H1 (cell line): Measurements from ENCODE around the gene NFX1. TPM values are rescaled to one million over a fixed set of nuclear protein-coding genes. Genes with fewer than 3 reads are reported as not detected.

Experiments used
- CTCF ChIA-PET: fragments of 300-600 bp; sonication (Branson Sonifier 250); formaldehyde crosslinking; loops from one replicate; lab custom pipeline; 2021; ENCODE audit not compliant: partially characterized antibody; lab: Charles Lee
- POLR2A ChIA-PET: fragments of 300-600 bp; sonication (Branson Sonifier 250); formaldehyde crosslinking; loops from one replicate; lab custom pipeline; 2021; ENCODE audit warnings: inconsistent platforms; ENCODE audit not compliant: partially characterized antibody; lab: Charles Lee
- DNase-seq, 2 experiments: peaks; one replicate each; pipeline versions ENCODE4 v3.0.0 to v3.0.0-alpha.2; 2010 to 2022; ENCODE audit warnings: low spot score in 2 of 2, low read depth in 1 of 2, mixed read lengths in 1 of 2
- FAIRE-seq: peaks from 2 replicates; lab custom pipeline; 2011; peaks lifted over from hg19 to GRCh38; lab: Jason Lieb, UNC
- H2AFZ ChIP-seq: 2 replicates; pipeline ENCODE4 v1.8.1; 2012; ENCODE audit warnings: low read length, inconsistent platforms
- H2AK5ac ChIP-seq: 2 replicates; pipeline ENCODE4 v1.6.1; 2013; ENCODE audit warnings: low read depth, low read length
- H2BK120ac ChIP-seq: replicated peaks from 2 replicates; pipeline ENCODE3; 2013; ENCODE audit warnings: low read depth, low read length, inconsistent platforms
- H2BK12ac ChIP-seq: 2 replicates; pipeline ENCODE4 v1.6.1; 2013; ENCODE audit warnings: low read depth, low read length
- H2BK15ac ChIP-seq: 2 replicates; pipeline ENCODE4 v1.6.1; 2013; ENCODE audit warnings: low read length
- H2BK20ac ChIP-seq: 2 replicates; pipeline ENCODE4 v1.6.1; 2013; ENCODE audit warnings: low read length
- H2BK5ac ChIP-seq: 2 replicates; pipeline ENCODE4 v1.6.1; 2013; ENCODE audit warnings: low read depth, low read length
- H3K14ac ChIP-seq: 2 replicates; pipeline ENCODE4 v1.6.1; 2013; ENCODE audit warnings: inconsistent platforms; ENCODE audit not compliant: insufficient read length
- H3K18ac ChIP-seq: 2 replicates; pipeline ENCODE4 v1.6.1; 2013; ENCODE audit warnings: low read length; ENCODE audit errors: extremely low read depth
- H3K23ac ChIP-seq: 2 replicates; pipeline ENCODE4 v1.6.1; 2013; ENCODE audit warnings: inconsistent platforms; ENCODE audit not compliant: insufficient read length
- H3K23me2 ChIP-seq: 2 replicates; pipeline ENCODE4 v1.6.1; 2013; ENCODE audit warnings: low read depth, low read length
- H3K27ac ChIP-seq: 2 replicates; pipeline ENCODE4 v1.6.1; 2011; ENCODE audit warnings: low read depth, low read length, inconsistent platforms
- H3K27me3 ChIP-seq, 4 experiments: replicated peaks in 1 of 4; 1 replicate in 1 of 4; 2 replicates in 3 of 4; pipeline versions ENCODE4 v1.6.1 to v1.8.1; 2011 to 2013; ENCODE audit warnings: low read length in 3 of 4, mild to moderate bottlenecking in 3 of 4, inconsistent platforms in 2 of 4, mixed read lengths in 2 of 4, moderate library complexity in 1 of 4; ENCODE audit not compliant: control insufficient read depth in 3 of 4, insufficient read depth in 3 of 4; ENCODE audit errors: extremely low read depth in 1 of 4
- H3K36me3 ChIP-seq, 4 experiments: 2 replicates each; pipeline versions ENCODE4 v1.6.1 to v1.8.1; 2011 to 2013; ENCODE audit warnings: mild to moderate bottlenecking in 4 of 4, low read length in 3 of 4, moderate library complexity in 2 of 4, control low read depth in 1 of 4, inconsistent platforms in 1 of 4; ENCODE audit not compliant: insufficient read depth in 4 of 4, control insufficient read depth in 2 of 4
- H3K4ac ChIP-seq: replicated peaks from 2 replicates; pipeline ENCODE3; 2013; ENCODE audit warnings: low read length, low read depth, mixed read lengths, inconsistent platforms; ENCODE audit not compliant: insufficient read length
- H3K4me1 ChIP-seq, 4 experiments: replicated peaks in 1 of 4; 1 replicate in 1 of 4; 2 replicates in 3 of 4; pipeline versions ENCODE4 v1.6.1 to v1.8.1; 2011 to 2013; ENCODE audit warnings: low read length in 3 of 4, inconsistent platforms in 2 of 4, mixed read lengths in 1 of 4; ENCODE audit not compliant: insufficient read depth in 4 of 4, control insufficient read depth in 3 of 4
- H3K4me2 ChIP-seq, 2 experiments: 2 replicates each; pipeline versions ENCODE4 v1.6.1 to v1.8.1; 2011 to 2013; ENCODE audit warnings: low read depth in 2 of 2, low read length in 2 of 2, control low read depth in 1 of 2, inconsistent platforms in 1 of 2, mild to moderate bottlenecking in 1 of 2; ENCODE audit not compliant: insufficient read depth in 1 of 2
- H3K4me3 ChIP-seq, 4 experiments: fragments of 200-600, 300-600 bp in 1 of 4; sonication (generic), shearing (Covaris generic), sonication (Bioruptor Twin) in 1 of 4; 2 replicates each; pipeline versions ENCODE4 v1.5.1 to v1.8.1; 2011 to 2016; ENCODE audit warnings: low read length in 4 of 4, low read depth in 3 of 4, control low read depth in 2 of 4, inconsistent platforms in 2 of 4, mild to moderate bottlenecking in 2 of 4, mixed read lengths in 1 of 4, moderate library complexity in 1 of 4; ENCODE audit not compliant: insufficient read depth in 2 of 4; ENCODE audit errors: extremely low read depth in 1 of 4
- H3K56ac ChIP-seq: replicated peaks from 2 replicates; pipeline ENCODE3; 2013; ENCODE audit warnings: low read depth, mild to moderate bottlenecking, mixed read lengths, low read length, inconsistent platforms; ENCODE audit not compliant: insufficient read length
- H3K79me1 ChIP-seq: 2 replicates; pipeline ENCODE4 v1.6.1; 2013; ENCODE audit warnings: low read depth, low read length, control low read depth
- H3K79me2 ChIP-seq, 2 experiments: 2 replicates each; pipeline versions ENCODE4 v1.6.1 to v1.8.1; 2012 to 2013; ENCODE audit warnings: low read length in 2 of 2, mild to moderate bottlenecking in 2 of 2, inconsistent platforms in 1 of 2; ENCODE audit not compliant: insufficient read depth in 2 of 2, control insufficient read depth in 1 of 2
- H3K9ac ChIP-seq, 4 experiments: replicated peaks in 1 of 4; 1 replicate in 1 of 4; 2 replicates in 3 of 4; pipeline versions ENCODE4 v1.6.1 to v1.8.1; 2011 to 2013; ENCODE audit warnings: low read depth in 3 of 4, low read length in 3 of 4, control low read depth in 2 of 4, mild to moderate bottlenecking in 2 of 4, moderate library complexity in 2 of 4, inconsistent platforms in 1 of 4; ENCODE audit errors: extremely low read depth in 1 of 4
- H3K9me3 ChIP-seq, 2 experiments: 2 replicates each; pipeline versions ENCODE4 v1.6.1 to v1.8.1; 2012 to 2013; ENCODE audit warnings: mild to moderate bottlenecking in 2 of 2, moderate library complexity in 2 of 2, control low read depth in 1 of 2, inconsistent platforms in 1 of 2, low read depth in 1 of 2, low read length in 1 of 2, mixed read lengths in 1 of 2; ENCODE audit not compliant: insufficient read depth in 2 of 2
- H4K20me1 ChIP-seq, 2 experiments: replicated peaks in 1 of 2; 2 replicates each; pipeline versions ENCODE3 to v1.8.1; 2011 to 2013; ENCODE audit warnings: inconsistent platforms in 2 of 2, low read length in 2 of 2, mild to moderate bottlenecking in 1 of 2; ENCODE audit not compliant: insufficient read depth in 2 of 2, control insufficient read depth in 1 of 2
- H4K5ac ChIP-seq: 2 replicates; pipeline ENCODE4 v1.6.1; 2013; ENCODE audit warnings: low read length, low read depth, mixed read lengths, inconsistent platforms; ENCODE audit not compliant: insufficient read length
- H4K8ac ChIP-seq: 2 replicates; pipeline ENCODE4 v1.8.0; 2013; ENCODE audit warnings: mild to moderate bottlenecking, moderate library complexity, low read length, inconsistent platforms; ENCODE audit not compliant: insufficient read depth; ENCODE audit errors: extremely low read depth
- H4K91ac ChIP-seq: replicated peaks from 2 replicates; pipeline ENCODE3; 2013; ENCODE audit warnings: low read length, mixed read lengths, inconsistent platforms; ENCODE audit not compliant: insufficient read length
- EZH2 ChIP-seq: fragments of 200-600 bp; sonication (generic); IDR thresholded peaks from 2 replicates; pipeline ENCODE4 v1.7.1; 2012; ENCODE audit warnings: low read depth, mild to moderate bottlenecking, moderate library complexity, low read length, inconsistent platforms; ENCODE audit not compliant: severe bottlenecking
- GABPA ChIP-seq: IDR thresholded peaks from 2 replicates; pipeline ENCODE4 v1.6.1; 2011; ENCODE audit warnings: mild to moderate bottlenecking, low read length, moderate library complexity, borderline replicate concordance; ENCODE audit not compliant: insufficient read depth
- GTF2F1 ChIP-seq: IDR thresholded peaks from 2 replicates; pipeline ENCODE4 v1.6.1; 2012; ENCODE audit warnings: low read depth, low read length, improper control_type of control experiment, borderline replicate concordance
- HDAC2 ChIP-seq, 2 experiments: fragments of 300-600 bp in 1 of 2; sonication (generic) in 1 of 2; IDR thresholded peaks; 2 replicates each; pipeline ENCODE4 v1.6.1; 2011 to 2012; ENCODE audit warnings: low read depth in 2 of 2, low read length in 2 of 2, mild to moderate bottlenecking in 2 of 2, moderate library complexity in 2 of 2, borderline replicate concordance in 1 of 2, inconsistent platforms in 1 of 2
- JUN ChIP-seq: IDR thresholded peaks from 2 replicates; pipeline ENCODE4 v1.6.1; 2011; ENCODE audit warnings: low read depth, mild to moderate bottlenecking, improper control_type of control experiment, low read length
- KDM4A ChIP-seq: IDR thresholded peaks from one replicate; pipeline ENCODE4 v1.7.1; 2012; ENCODE audit warnings: low read depth, mild to moderate bottlenecking, moderate library complexity, low read length, inconsistent platforms; ENCODE audit not compliant: severe bottlenecking
- KDM5A ChIP-seq: fragments of 200-600 bp; IDR thresholded peaks from 2 replicates; pipeline ENCODE4 v1.7.1; 2012; ENCODE audit warnings: mild to moderate bottlenecking, low read length, inconsistent platforms, mixed read lengths
- MAFK ChIP-seq: IDR thresholded peaks from 2 replicates; pipeline ENCODE4 v1.6.1; 2012; ENCODE audit warnings: low read depth, mild to moderate bottlenecking, improper control_type of control experiment, low read length
- RXRA ChIP-seq: IDR thresholded peaks from 2 replicates; pipeline ENCODE4 v1.6.1; 2011; ENCODE audit warnings: low read depth, mild to moderate bottlenecking, low read length, moderate library complexity; ENCODE audit not compliant: insufficient read depth
- SIRT6 ChIP-seq: IDR thresholded peaks from one replicate; pipeline ENCODE4 v1.7.1; 2012; ENCODE audit warnings: low read length, inconsistent platforms
- SP2 ChIP-seq: IDR thresholded peaks from 2 replicates; pipeline ENCODE4 v1.6.1; 2012; ENCODE audit warnings: mild to moderate bottlenecking, low read length, inconsistent platforms
- SP4 ChIP-seq: IDR thresholded peaks from 2 replicates; pipeline ENCODE4 v1.6.1; 2012; ENCODE audit warnings: low read length, inconsistent platforms
- YY1 ChIP-seq: IDR thresholded peaks from 2 replicates; pipeline ENCODE4 v1.6.1; 2011; ENCODE audit warnings: low read depth, mild to moderate bottlenecking, low read length
- ZNF274 ChIP-seq: IDR thresholded peaks from 2 replicates; pipeline ENCODE4 v1.7.0; 2012; ENCODE audit warnings: low read length, borderline replicate concordance; ENCODE audit errors: extremely low read depth
- WGBS, 2 experiments: shearing (Covaris generic) in 1 of 2; methylation state at CpG; one replicate each; pipeline versions ENCODE4 v1.1.6 to v1.1.7; 2013 to 2015; ENCODE audit warnings: low lambda C conversion rate in 2 of 2, mixed read lengths in 2 of 2, inconsistent platforms in 1 of 2, low coverage in 1 of 2, missing lambda C conversion rate in 1 of 2; ENCODE audit not compliant: insufficient replicate concordance in 2 of 2, insufficient coverage in 1 of 2, insufficient read length in 1 of 2; ENCODE audit errors: extremely low coverage in 1 of 2, missing lambda C conversion rate in 1 of 2; 5-methylcytosine and 5-hydroxymethylcytosine counted together
- polyA plus RNA-seq, 7 experiments: library from polyadenylated mRNA; depleted of rRNA in 3 of 7; stranded (reverse) in 5 of 7; unstranded in 2 of 7; fragments of >200 nt in 5 of 7; fragments of 200-250 nt in 2 of 7; gene quantifications; 1 replicate in 5 of 7; 2 replicates in 1 of 7; 4 replicates in 1 of 7; pipeline versions ENCODE4 v1.2.1 to v1.2.3, GENCODE V29; 2011 to 2013; ENCODE audit warnings: missing spikeins in 2 of 7, mixed read lengths in 2 of 7
- total RNA-seq: library from RNA; stranded (reverse); fragmentation: NEBNext Ultra II Directional; extraction: Animal tissue kit (Norgen Biotek cat#: 25700); gene quantifications from 2 replicates; pipeline ENCODE4 v1.2.1, GENCODE V29; 2021
- TF ChIP-seq, protein P1 (sequence below): IDR thresholded peaks from 2 replicates; pipeline ENCODE4 v1.6.1; 2012; ENCODE audit warnings: inconsistent platforms

NFX1 gene
- total and polyA plus RNA-seq, 2 of the 8 experiments (the other 6 are each of a cell fraction or from before 2014, with no cell fraction given): 19.4 to 28.4 TPM

DNA sequence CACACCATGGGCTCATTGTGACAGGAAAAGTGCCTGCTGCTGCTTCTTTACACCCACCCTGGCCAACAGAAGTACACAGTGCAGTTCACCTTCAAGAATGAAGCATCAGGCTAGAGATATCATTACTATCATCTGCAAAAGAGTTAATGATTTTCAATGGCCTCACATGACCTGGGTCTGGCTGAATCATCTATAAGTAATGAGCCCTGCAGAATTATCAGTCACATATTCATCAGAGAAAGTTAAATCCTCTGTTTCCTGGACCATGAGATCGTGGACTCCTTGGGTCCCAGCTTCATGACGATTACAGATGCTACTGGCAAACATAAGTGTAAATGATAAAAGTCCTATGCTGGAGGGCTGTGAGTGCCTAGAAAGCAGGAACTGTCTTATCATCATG is 34.1 kb upstream of the NFX1 start:
- Histone ChIP-seq H2BK12ac (no peak overlapping the region), H3K27ac (no peak overlapping the region), H3K23me2 (no peaks in the 10 kb centered on the region), H2BK5ac (no peak overlapping the region), H4K8ac (no peak overlapping the region), H2BK15ac (no peak overlapping the region), H4K20me1 (peaks cover 1 to 2% of the 10 kb centered on the region in 2 experiments), H3K27me3 (no peaks in the 10 kb centered on the region), H3K4me3 (no peak overlapping the region), H3K14ac (no peak overlapping the region), H3K23ac (no peak overlapping the region), H2AFZ (no peak overlapping the region), H3K4me2 (no peak overlapping the region), H3K56ac (no peak overlapping the region), H3K18ac (no peak overlapping the region), H3K9ac (no peak overlapping the region), H2BK20ac (no peak overlapping the region), H3K9me3 (no peaks in the 10 kb centered on the region), H3K4me1 (no peaks in the 10 kb centered on the region), H3K79me1 (no peaks in the 10 kb centered on the region), H3K4ac (no peak overlapping the region), H3K36me3 (peaks cover 48 to 80% (median 69%) of the 10 kb centered on the region in 4 experiments), H3K79me2 (no peaks in the 10 kb centered on the region), H4K5ac (no peak overlapping the region), H4K91ac (no peak overlapping the region), H2AK5ac (no peak overlapping the region), H2BK120ac (no peak overlapping the region)
- FAIRE-seq: no peak
- ChIA-PET CTCF (no interaction called here), POLR2A (no interaction called here)
- TF ChIP-seq, protein P1, sequence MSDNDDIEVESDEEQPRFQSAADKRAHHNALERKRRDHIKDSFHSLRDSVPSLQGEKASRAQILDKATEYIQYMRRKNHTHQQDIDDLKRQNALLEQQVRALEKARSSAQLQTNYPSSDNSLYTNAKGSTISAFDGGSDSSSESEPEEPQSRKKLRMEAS: no peak
- TF ChIP-seq YY1 (no peak), JUN (no peak), MAFK (no peak), KDM5A (no peak), RXRA (no peak), SP2 (no peak), HDAC2 (IDR thresholded peaks at IDR 0.05; ENCODE audit: borderline replicate concordance in 1 of 2, low read depth in 2 of 2, low read length in 2 of 2) (no peak), EZH2 (no peak), GABPA (no peak), ZNF274 (no peak), SP4 (no peak), SIRT6 (no peak), KDM4A (no peak), GTF2F1 (no peak)
- no peak for DNase-seq
- WGBS, 2 experiments: 93% methylated on average over 2 of the region's 2 CpGs; no CpG with 5 or more reads in 1 of the 2 experiments
